Liver (tissue), 9 donors: ENCODE results near the gene CELF2. TPM values are rescaled to one million over a fixed set of nuclear protein-coding genes. Genes with fewer than 3 reads are reported as not detected.

Source experiments
- DNase-seq: peaks from one replicate; pipeline ENCODE4 v3.0.0-alpha.2; 2017; ENCODE audit warnings: low spot score
- H3K27ac ChIP-seq, 2 donors: one replicate each; pipeline ENCODE4 v1.7.0; 2013; ENCODE audit warnings: inconsistent platforms in 2 of 2, low read length in 2 of 2, control low read depth in 1 of 2, low read depth in 1 of 2, mild to moderate bottlenecking in 1 of 2
- H3K27me3 ChIP-seq, 4 donors: one replicate each; pipeline versions ENCODE4 v1.6.1 to v1.7.0; 2013; ENCODE audit warnings: low read length in 3 of 4, inconsistent platforms in 1 of 4, mild to moderate bottlenecking in 1 of 4, moderate library complexity in 1 of 4; ENCODE audit not compliant: control insufficient read depth in 4 of 4, insufficient read depth in 4 of 4
- H3K36me3 ChIP-seq, 4 donors: one replicate each; pipeline versions ENCODE4 v1.6.1 to v1.7.0; 2013; ENCODE audit warnings: low read length in 3 of 4, mild to moderate bottlenecking in 3 of 4, low read depth in 1 of 4, moderate library complexity in 1 of 4; ENCODE audit not compliant: control insufficient read depth in 4 of 4, insufficient read depth in 3 of 4
- H3K4me1 ChIP-seq, 4 donors: one replicate each; pipeline versions ENCODE4 v1.6.1 to v1.7.0; 2013; ENCODE audit warnings: low read length in 3 of 4, mild to moderate bottlenecking in 3 of 4, moderate library complexity in 1 of 4; ENCODE audit not compliant: control insufficient read depth in 4 of 4, insufficient read depth in 4 of 4
- H3K4me3 ChIP-seq, 3 donors: one replicate each; pipeline versions ENCODE4 v1.6.1 to v1.7.0; 2013; ENCODE audit warnings: low read length in 3 of 3, control low read depth in 1 of 3, low read depth in 1 of 3, mild to moderate bottlenecking in 1 of 3
- H3K9ac ChIP-seq, 2 donors: one replicate each; pipeline ENCODE4 v1.7.0; 2013; ENCODE audit warnings: low read length in 2 of 2, mild to moderate bottlenecking in 2 of 2, moderate library complexity in 2 of 2, control low read depth in 1 of 2, low read depth in 1 of 2
- H3K9me3 ChIP-seq, 4 donors: one replicate each; pipeline versions ENCODE4 v1.6.1 to v1.7.0; 2013; ENCODE audit warnings: low read length in 3 of 4; ENCODE audit not compliant: control insufficient read depth in 4 of 4
- FOXA1 ChIP-seq: IDR thresholded peaks from 2 replicates; pipeline ENCODE4 v1.6.1; 2016; ENCODE audit warnings: antibody characterized with exemption
- GABPA ChIP-seq, 2 donors: IDR thresholded peaks in 1 of 2; conservative IDR thresholded peaks in 1 of 2; 2 replicates each; pipeline ENCODE4 v1.6.1; 2016; ENCODE audit warnings: antibody characterized with exemption in 2 of 2, mild to moderate bottlenecking in 1 of 2, moderate library complexity in 1 of 2
- HNF4A ChIP-seq, 2 donors: conservative IDR thresholded peaks; 2 replicates each; pipeline ENCODE4 v1.6.1; 2016; ENCODE audit warnings: antibody characterized with exemption in 2 of 2, mild to moderate bottlenecking in 2 of 2
- HNF4G ChIP-seq: IDR thresholded peaks from 2 replicates; pipeline ENCODE4 v1.6.1; 2016; ENCODE audit warnings: antibody characterized with exemption
- JUND ChIP-seq, 2 donors: IDR thresholded peaks; 2 replicates each; pipeline ENCODE4 v1.6.1; 2016; ENCODE audit warnings: antibody characterized with exemption in 2 of 2
- NR2F2 ChIP-seq: IDR thresholded peaks from 2 replicates; pipeline ENCODE4 v1.6.1; 2016; ENCODE audit warnings: antibody characterized with exemption
- RAD21 ChIP-seq, 2 donors: IDR thresholded peaks; 2 replicates each; pipeline ENCODE4 v1.6.1; 2016; ENCODE audit warnings: antibody characterized with exemption in 2 of 2, mild to moderate bottlenecking in 2 of 2
- RXRA ChIP-seq, 2 donors: IDR thresholded peaks; 2 replicates each; pipeline ENCODE4 v1.6.1; 2017 to 2018; ENCODE audit warnings: antibody characterized with exemption in 2 of 2, mild to moderate bottlenecking in 1 of 2
- SP1 ChIP-seq: IDR thresholded peaks from 2 replicates; pipeline ENCODE4 v1.6.1; 2018; ENCODE audit warnings: antibody characterized with exemption, mild to moderate bottlenecking
- YY1 ChIP-seq: IDR thresholded peaks from 2 replicates; pipeline ENCODE4 v1.6.1; 2016; ENCODE audit warnings: antibody characterized with exemption, mild to moderate bottlenecking
- WGBS: extraction: QIAGEN DNeasy Blood & Tissue Kit; methylation state at CpG from one replicate; pipeline ENCODE4 v1.1.7; 2013; 5-methylcytosine and 5-hydroxymethylcytosine counted together
- polyA plus RNA-seq, 2 donors: library from polyadenylated mRNA; stranded (reverse) in 1 of 2; unstranded in 1 of 2; fragments of 200-250 nt in 1 of 2; fragments of >200 nt in 1 of 2; fragmentation: Nextera tagmentation in 1 of 2; extraction: Ambion mirVana in 1 of 2; gene quantifications; one replicate each; pipeline versions ENCODE4 v1.2.1 to v1.2.3, GENCODE V29; 2013 to 2015
- total RNA-seq, 2 donors: library from RNA; depleted of rRNA; stranded (reverse); fragments of >200 nt; gene quantifications; one replicate each; pipeline ENCODE4 v1.2.3, GENCODE V29; 2014
- TF ChIP-seq, protein P1 (sequence below): IDR thresholded peaks from 2 replicates; pipeline ENCODE4 v1.6.1; 2016; ENCODE audit warnings: antibody characterized with exemption
- TF ChIP-seq, protein P2 (sequence below): fragments of 150-350 bp; IDR thresholded peaks from 2 replicates; pipeline ENCODE4 v1.5.1; 2017; ENCODE audit warnings: improper control_type of control experiment, low read depth, low read length; ENCODE audit not compliant: missing input control
- TF ChIP-seq, protein P3 (sequence below): IDR thresholded peaks from 2 replicates; pipeline ENCODE4 v1.6.1; 2016; ENCODE audit warnings: antibody characterized with exemption, mild to moderate bottlenecking
- TF ChIP-seq, protein P4 (sequence below): IDR thresholded peaks from 2 replicates; pipeline ENCODE4 v1.6.1; 2016; ENCODE audit warnings: antibody characterized with exemption
- TF ChIP-seq, protein P5 (sequence below): IDR thresholded peaks from 2 replicates; pipeline ENCODE4 v1.6.1; 2016; ENCODE audit warnings: antibody characterized with exemption
- donor health status: healthy.
- donor health status: healthy.
- donor health status: healthy.
- donor health status: healthy.
- donor health status: healthy.

The CELF2 gene
- total and polyA plus RNA-seq, 4 donors = 1.4 to 8.5 (median 5.6) TPM

DNA sequence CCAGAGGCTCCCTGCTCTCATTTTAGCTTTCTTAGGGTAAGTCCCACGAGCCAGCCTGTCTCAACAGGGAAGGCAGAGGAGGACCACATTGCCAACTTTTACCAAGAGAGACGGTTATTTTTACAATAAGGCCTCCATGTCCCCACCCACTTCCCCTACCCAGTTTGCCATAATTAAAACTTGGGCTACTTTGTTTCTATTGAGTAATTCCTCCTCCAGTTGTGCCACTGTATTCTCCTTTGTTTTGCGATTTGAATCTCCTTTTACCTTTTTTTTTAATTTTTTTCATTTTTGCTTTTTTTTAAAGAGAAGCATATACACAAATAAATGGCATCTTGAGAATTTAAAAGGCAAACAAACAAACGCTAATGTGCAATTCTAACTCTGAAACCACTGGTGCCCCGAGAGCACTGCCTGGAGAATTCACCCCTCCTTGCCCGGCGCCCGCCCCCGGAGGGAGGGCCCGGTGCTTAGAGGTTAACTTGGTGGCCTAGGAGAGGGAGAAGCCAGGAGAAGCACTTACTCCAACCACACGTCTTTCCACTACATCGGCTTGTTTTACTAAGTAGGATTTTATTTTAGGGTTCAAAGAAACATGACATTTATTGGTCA is 311.5 kb downstream of the CELF2 start:
- 77% methylated on average over 12 of the region's 12 CpGs for WGBS
- H3K9ac ChIP-seq = no peak overlapping the region
- DNase-seq = no peak

DNA sequence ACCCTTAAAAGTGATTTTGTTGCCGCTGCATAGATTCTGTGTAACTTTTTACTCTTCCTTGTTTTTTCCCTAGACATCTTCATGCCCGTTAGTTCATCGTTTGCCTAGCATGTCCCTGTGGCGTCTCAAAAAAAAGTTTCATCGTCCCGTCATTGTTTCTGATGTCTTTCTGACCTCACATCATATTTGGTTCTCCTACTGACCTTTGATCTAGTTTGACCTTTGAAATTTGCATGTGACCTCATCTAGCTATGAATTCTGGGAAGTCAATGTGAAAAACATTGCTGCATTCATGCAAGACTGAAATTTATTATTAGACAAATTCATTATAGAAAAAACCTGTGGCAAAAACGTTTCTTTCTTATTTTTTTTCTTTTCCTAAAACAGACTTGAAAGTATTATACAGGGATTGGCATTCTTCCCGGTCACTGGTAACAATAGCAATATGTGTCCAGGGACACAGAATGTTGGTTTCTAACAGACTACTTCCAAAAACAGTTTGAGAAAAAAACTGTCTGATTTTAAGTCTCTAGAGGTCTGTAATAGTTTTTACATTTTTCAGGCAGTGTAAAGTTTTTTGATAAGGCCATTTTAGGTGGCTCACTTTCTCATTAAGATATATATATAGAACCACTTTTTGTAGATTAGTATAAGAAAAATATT is 312.8 kb downstream of the CELF2 start:
- Histone ChIP-seq H3K36me3 (no peaks in the 10 kb centered on the region), H3K9me3 (no peaks in the 10 kb centered on the region), H3K27me3 (no peaks in the 10 kb centered on the region), H3K4me3 (no peak overlapping the region), H3K9ac (no peak overlapping the region), H3K27ac (no peak overlapping the region), H3K4me1 (peaks cover 0 to 3% (median 0%) of the 10 kb centered on the region in 4 donors)
- WGBS = 57% methylated on average over 8 of the region's 8 CpGs
- no peak for DNase-seq
- TF ChIP-seq, protein P1, sequence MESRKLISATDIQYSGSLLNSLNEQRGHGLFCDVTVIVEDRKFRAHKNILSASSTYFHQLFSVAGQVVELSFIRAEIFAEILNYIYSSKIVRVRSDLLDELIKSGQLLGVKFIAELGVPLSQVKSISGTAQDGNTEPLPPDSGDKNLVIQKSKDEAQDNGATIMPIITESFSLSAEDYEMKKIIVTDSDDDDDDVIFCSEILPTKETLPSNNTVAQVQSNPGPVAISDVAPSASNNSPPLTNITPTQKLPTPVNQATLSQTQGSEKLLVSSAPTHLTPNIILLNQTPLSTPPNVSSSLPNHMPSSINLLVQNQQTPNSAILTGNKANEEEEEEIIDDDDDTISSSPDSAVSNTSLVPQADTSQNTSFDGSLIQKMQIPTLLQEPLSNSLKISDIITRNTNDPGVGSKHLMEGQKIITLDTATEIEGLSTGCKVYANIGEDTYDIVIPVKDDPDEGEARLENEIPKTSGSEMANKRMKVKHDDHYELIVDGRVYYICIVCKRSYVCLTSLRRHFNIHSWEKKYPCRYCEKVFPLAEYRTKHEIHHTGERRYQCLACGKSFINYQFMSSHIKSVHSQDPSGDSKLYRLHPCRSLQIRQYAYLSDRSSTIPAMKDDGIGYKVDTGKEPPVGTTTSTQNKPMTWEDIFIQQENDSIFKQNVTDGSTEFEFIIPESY = no peak
- TF ChIP-seq RXRA (IDR thresholded peaks at IDR 0.05) = peak; percentile 39 to 47
- no peak for TF ChIP-seq HNF4G
- TF ChIP-seq FOXA1 = no peak
- TF ChIP-seq RAD21 (IDR thresholded peaks at IDR 0.05) = no peak
- TF ChIP-seq HNF4A (conservative IDR thresholded peaks at IDR 0.05) = peak in 1 of 2 donors; percentile 20
- TF ChIP-seq, protein P2, sequence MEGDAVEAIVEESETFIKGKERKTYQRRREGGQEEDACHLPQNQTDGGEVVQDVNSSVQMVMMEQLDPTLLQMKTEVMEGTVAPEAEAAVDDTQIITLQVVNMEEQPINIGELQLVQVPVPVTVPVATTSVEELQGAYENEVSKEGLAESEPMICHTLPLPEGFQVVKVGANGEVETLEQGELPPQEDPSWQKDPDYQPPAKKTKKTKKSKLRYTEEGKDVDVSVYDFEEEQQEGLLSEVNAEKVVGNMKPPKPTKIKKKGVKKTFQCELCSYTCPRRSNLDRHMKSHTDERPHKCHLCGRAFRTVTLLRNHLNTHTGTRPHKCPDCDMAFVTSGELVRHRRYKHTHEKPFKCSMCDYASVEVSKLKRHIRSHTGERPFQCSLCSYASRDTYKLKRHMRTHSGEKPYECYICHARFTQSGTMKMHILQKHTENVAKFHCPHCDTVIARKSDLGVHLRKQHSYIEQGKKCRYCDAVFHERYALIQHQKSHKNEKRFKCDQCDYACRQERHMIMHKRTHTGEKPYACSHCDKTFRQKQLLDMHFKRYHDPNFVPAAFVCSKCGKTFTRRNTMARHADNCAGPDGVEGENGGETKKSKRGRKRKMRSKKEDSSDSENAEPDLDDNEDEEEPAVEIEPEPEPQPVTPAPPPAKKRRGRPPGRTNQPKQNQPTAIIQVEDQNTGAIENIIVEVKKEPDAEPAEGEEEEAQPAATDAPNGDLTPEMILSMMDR = no peak
- peak; percentile 86 for TF ChIP-seq NR2F2
- TF ChIP-seq, protein P3, sequence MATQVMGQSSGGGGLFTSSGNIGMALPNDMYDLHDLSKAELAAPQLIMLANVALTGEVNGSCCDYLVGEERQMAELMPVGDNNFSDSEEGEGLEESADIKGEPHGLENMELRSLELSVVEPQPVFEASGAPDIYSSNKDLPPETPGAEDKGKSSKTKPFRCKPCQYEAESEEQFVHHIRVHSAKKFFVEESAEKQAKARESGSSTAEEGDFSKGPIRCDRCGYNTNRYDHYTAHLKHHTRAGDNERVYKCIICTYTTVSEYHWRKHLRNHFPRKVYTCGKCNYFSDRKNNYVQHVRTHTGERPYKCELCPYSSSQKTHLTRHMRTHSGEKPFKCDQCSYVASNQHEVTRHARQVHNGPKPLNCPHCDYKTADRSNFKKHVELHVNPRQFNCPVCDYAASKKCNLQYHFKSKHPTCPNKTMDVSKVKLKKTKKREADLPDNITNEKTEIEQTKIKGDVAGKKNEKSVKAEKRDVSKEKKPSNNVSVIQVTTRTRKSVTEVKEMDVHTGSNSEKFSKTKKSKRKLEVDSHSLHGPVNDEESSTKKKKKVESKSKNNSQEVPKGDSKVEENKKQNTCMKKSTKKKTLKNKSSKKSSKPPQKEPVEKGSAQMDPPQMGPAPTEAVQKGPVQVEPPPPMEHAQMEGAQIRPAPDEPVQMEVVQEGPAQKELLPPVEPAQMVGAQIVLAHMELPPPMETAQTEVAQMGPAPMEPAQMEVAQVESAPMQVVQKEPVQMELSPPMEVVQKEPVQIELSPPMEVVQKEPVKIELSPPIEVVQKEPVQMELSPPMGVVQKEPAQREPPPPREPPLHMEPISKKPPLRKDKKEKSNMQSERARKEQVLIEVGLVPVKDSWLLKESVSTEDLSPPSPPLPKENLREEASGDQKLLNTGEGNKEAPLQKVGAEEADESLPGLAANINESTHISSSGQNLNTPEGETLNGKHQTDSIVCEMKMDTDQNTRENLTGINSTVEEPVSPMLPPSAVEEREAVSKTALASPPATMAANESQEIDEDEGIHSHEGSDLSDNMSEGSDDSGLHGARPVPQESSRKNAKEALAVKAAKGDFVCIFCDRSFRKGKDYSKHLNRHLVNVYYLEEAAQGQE = no peak

More for the DNA sequence above, 311.5 kb downstream of the CELF2 start:
- no peaks in the 10 kb centered on the region for H3K36me3 ChIP-seq
- no peaks in the 10 kb centered on the region for H3K9me3 ChIP-seq
- TF ChIP-seq, protein P4, sequence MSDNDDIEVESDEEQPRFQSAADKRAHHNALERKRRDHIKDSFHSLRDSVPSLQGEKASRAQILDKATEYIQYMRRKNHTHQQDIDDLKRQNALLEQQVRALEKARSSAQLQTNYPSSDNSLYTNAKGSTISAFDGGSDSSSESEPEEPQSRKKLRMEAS = no peak
- TF ChIP-seq, protein P5, sequence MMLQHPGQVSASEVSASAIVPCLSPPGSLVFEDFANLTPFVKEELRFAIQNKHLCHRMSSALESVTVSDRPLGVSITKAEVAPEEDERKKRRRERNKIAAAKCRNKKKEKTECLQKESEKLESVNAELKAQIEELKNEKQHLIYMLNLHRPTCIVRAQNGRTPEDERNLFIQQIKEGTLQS = no peak
- no peak for TF ChIP-seq GABPA (IDR thresholded peaks at IDR 0.05 in 1 of 2, conservative IDR thresholded peaks at IDR 0.05 in 1 of 2)
- TF ChIP-seq RXRA (IDR thresholded peaks at IDR 0.05) = no peak
- TF ChIP-seq RAD21 (IDR thresholded peaks at IDR 0.05) = no peak
- no peak for TF ChIP-seq SP1
- no peak for TF ChIP-seq YY1
- TF ChIP-seq, protein P1 = no peak
- TF ChIP-seq HNF4A (conservative IDR thresholded peaks at IDR 0.05) = no peak
- no peak for TF ChIP-seq NR2F2
- no peak for TF ChIP-seq FOXA1
- no peak for TF ChIP-seq JUND (IDR thresholded peaks at IDR 0.05)
- peaks cover 0 to 3% (median 0%) of the 10 kb centered on the region in 4 donors for H3K4me1 ChIP-seq
- no peak overlapping the region for H3K4me3 ChIP-seq
- peaks cover 0 to 2% (median 0%) of the 10 kb centered on the region in 4 donors for H3K27me3 ChIP-seq
- no peak overlapping the region for H3K27ac ChIP-seq
